ENCODE results near the gene TRMT112. TPM values are rescaled to one million over a fixed set of nuclear protein-coding genes. Genes with fewer than 3 reads are reported as not detected.

The TRMT112 gene
- total RNA-seq, 6 donors from 2014 or later = 110 to 215 (median 170) TPM

DNA sequence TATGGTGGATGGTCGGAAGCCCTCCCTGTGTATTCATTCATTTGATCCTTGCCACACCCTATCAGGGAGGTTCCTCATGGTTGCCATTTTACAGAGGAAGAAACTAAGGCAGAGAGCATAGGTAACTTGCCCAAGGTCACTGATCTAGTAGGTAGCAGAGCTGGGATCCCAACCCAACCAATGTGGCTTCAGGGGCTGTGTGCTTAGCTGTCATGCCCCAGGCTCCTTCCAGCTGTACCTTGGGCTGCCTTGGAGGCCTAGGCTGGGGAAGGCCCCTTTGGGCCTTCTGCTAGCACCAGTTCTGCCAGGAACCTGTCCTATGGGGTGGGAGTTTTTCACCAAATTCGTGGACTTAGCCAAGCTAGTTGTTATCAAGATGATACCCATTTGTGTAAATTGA lies 41.5 kb downstream of the TRMT112 start:
- TF ChIP-seq POLR2A (IDR thresholded peaks at IDR 0.05) = no peak
- no peaks in the 10 kb centered on the region for H3K9me3 ChIP-seq
- DNase-seq = no peak
- H3K4me3 ChIP-seq = no peak overlapping the region
- peaks cover 7 to 25% (median 13%) of the 10 kb centered on the region in 4 donors for H3K4me1 ChIP-seq
- WGBS, 2 donors = 83 to 97% methylated on average over 2 of the region's 2 CpGs
- peak overlapping the region in 1 of 4 donors; percentile 30 for H3K27ac ChIP-seq
- ATAC-seq (ENCODE audit: low FRiP score in 2 of 2) = no peak
- no peaks in the 10 kb centered on the region for H3K27me3 ChIP-seq
- H3K36me3 ChIP-seq = peaks cover 0 to 32% (median 17%) of the 10 kb centered on the region in 4 donors

- Histone ChIP-seq H3K36me3 (peaks cover 0 to 32% (median 17%) of the 10 kb centered on the region in 4 donors), H3K4me3 (no peak overlapping the region), H3K27me3 (no peaks in the 10 kb centered on the region), H3K4me1 (peaks cover 7 to 29% (median 13%) of the 10 kb centered on the region in 4 donors), H3K9me3 (no peaks in the 10 kb centered on the region), H3K27ac (peak overlapping the region in 1 of 4 donors; percentile 30)
- 88 to 92% methylated on average over 11 to 15 of the region's 15 CpGs for WGBS, 2 donors
- DNase-seq = no peak
- no peak for ATAC-seq (ENCODE audit: low FRiP score in 2 of 2)
- TF ChIP-seq EP300 (IDR thresholded peaks at IDR 0.05) (no peak), CTCF (IDR thresholded peaks at IDR 0.05) (no peak), POLR2AphosphoS5 (IDR thresholded peaks at IDR 0.05) (no peak), POLR2A (IDR thresholded peaks at IDR 0.05) (no peak)
Measured at GRCh38 chr11:64275031-64275800, 42.1 kb downstream of the TRMT112 start.

DNA sequence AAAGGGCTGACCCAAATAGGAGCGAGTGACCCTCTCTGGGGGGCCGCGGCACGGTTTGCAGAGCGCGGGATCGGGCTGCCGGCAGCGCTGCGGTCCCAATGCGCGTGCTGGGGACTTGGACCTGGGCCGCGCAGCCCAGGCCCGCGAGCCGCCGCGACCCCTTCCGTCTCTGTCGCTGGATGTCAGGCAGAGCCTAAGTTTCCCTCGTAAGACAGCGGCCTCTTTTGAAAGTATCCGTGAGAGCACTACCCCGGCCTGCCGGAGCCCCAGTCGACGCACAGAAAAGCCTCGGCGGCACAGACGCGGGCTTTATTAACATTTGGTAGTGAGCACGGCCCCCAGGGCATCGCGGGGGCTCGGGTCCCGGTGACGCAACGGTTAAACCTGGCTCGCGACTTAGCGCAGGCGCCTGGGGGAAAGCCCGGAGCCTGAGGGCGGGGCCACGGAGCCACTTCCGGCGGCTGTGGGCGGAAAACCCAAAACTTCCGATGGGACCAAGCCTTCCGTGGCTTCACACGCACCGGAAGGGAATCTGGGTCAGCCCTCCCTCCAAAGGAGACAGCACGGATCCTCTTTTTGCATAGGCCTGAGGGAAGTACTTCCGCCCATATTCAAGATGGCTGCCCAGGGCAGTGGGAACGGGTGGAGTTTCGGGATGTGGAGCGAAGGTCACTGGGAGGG lies 47.7 kb downstream of the TRMT112 start:
- H3K9me3 ChIP-seq = no peaks in the 10 kb centered on the region
- peak overlapping the region; percentile 96 to 98 (median 96) for H3K27ac ChIP-seq
- TF ChIP-seq EP300 (IDR thresholded peaks at IDR 0.05) (peak in 2 of 4 donors; percentile 63 to 69), POLR2A (IDR thresholded peaks at IDR 0.05) (peak in 3 of 4 donors; percentile 42 to 74 (median 64)), POLR2AphosphoS5 (IDR thresholded peaks at IDR 0.05) (peak; percentile 96 to 98), CTCF (IDR thresholded peaks at IDR 0.05) (peak in 5 of 6 experiments; percentile 13 to 32 (median 26))
- H3K4me1 ChIP-seq = peaks cover 29 to 41% (median 34%) of the 10 kb centered on the region in 4 donors
- H3K4me3 ChIP-seq = peak overlapping the region; percentile 75 to 92 (median 80)
- no peaks in the 10 kb centered on the region for H3K27me3 ChIP-seq
- H3K36me3 ChIP-seq = peaks cover 0 to 25% (median 22%) of the 10 kb centered on the region in 4 donors
- DNase-seq (peak; percentile 98 to 99), ATAC-seq (ENCODE audit: low FRiP score in 2 of 2) (peak; percentile 93 to 96)
- WGBS, 2 donors = 0% methylated on average over 8 to 36 of the region's 58 CpGs

- no peaks in the 10 kb centered on the region for H3K27me3 ChIP-seq
- ATAC-seq (ENCODE audit: low FRiP score in 2 of 2) (peak; percentile 0 to 42), DNase-seq (peak in 1 of 2 donors; percentile 70)
- H3K36me3 ChIP-seq = peaks cover 0 to 32% (median 25%) of the 10 kb centered on the region in 4 donors
- TF ChIP-seq POLR2AphosphoS5 (IDR thresholded peaks at IDR 0.05) = peak in 1 of 2 donors; percentile 26
- no peak for TF ChIP-seq POLR2A (IDR thresholded peaks at IDR 0.05)
- no peak for TF ChIP-seq EP300 (IDR thresholded peaks at IDR 0.05)
- no peak for TF ChIP-seq CTCF (IDR thresholded peaks at IDR 0.05)
- peak overlapping the region; percentile 96 to 98 (median 96) for H3K27ac ChIP-seq
- H3K9me3 ChIP-seq = no peaks in the 10 kb centered on the region
- peaks cover 29 to 39% (median 34%) of the 10 kb centered on the region in 4 donors for H3K4me1 ChIP-seq
- 2 to 3% methylated on average over 20 to 27 of the region's 34 CpGs for WGBS, 2 donors
- peak overlapping the region; percentile 75 to 92 (median 80) for H3K4me3 ChIP-seq
Measured at GRCh38 chr11:64268893-64269539, 48.3 kb downstream of the TRMT112 start.

Data from upper lobe of left lung (tissue), 6 donors.